Measurements from ENCODE around the gene EIF4G1. TPM values are rescaled to one million over a fixed set of nuclear protein-coding genes. Genes with fewer than 3 reads are reported as not detected.

Gene EIF4G1
- total and polyA plus RNA-seq, 2 of the 8 experiments (the other 6 are each of a cell fraction or from before 2014, with no cell fraction given) = 318 to 473 TPM

DNA sequence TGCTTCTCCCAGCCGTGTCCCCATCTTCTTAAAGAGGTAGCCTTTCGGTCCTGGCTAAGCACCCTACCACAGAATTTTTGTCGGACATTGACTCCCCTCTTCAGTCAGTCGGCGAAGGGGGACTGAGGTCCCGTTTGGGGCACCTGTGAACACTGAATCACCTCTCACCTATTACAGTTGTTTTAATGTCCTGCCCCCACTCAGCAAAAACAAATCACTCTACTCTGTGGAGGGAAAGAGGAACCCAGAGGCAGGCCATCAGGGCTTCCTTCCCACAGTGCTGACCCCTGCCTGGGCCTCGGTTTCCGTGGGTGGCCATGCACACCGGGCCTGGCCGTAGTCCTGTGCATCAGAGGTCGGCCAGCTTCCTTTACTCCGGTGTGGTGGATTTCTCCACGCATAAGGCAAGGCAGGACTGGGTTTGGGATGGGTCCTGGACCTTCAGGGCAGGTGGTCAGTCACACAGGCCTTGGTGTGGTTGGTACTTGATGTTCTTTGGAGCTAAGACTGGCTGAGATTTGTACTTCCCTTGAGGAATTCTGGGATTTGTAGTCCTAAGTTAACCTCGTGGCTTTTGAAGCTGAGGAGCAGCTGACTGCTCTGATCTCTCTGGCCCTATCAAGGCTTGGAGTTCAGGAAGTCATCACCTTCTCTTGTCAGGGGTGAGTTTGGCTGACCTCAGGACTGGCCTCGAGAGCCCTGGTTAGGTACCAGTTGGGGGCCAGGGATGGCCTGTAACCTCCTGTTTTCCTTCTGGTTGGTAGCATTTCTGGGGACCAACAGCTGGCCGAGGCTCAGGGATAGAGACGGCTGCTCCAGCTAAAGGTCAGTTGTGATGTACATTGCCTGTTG, 22.4 kb downstream of the EIF4G1 start:
- Histone ChIP-seq H3K27ac (ENCODE audit: low read depth, low read length) (peak overlapping the region; percentile 82), H2AFZ (ENCODE audit: low read length) (no peak overlapping the region), H2AK5ac (ENCODE audit: low read depth, low read length) (peak overlapping the region; percentile 78), H3K4me2 (ENCODE audit: insufficient read depth in 1 of 2, low read depth in 2 of 2, low read length in 2 of 2) (peak overlapping the region; percentile 91 to 98), H2BK5ac (ENCODE audit: low read depth, low read length) (peak overlapping the region; percentile 54), H4K8ac (ENCODE audit: extremely low read depth, insufficient read depth, low read length) (peak overlapping the region; percentile 41; the same call in 1 of the 2 replicates), H2BK120ac (replicated peaks; ENCODE audit: low read depth, low read length) (no peak overlapping the region), H2BK15ac (ENCODE audit: low read length) (peak overlapping the region; percentile 25; the same call in 1 of the 2 replicates), H3K79me1 (ENCODE audit: low read depth, low read length) (peaks cover 10% of the 10 kb centered on the region), H3K4ac (replicated peaks; ENCODE audit: insufficient read length, low read depth, low read length) (no peak overlapping the region), H3K23me2 (ENCODE audit: low read depth, low read length) (peaks cover 14% of the 10 kb centered on the region), H2BK12ac (ENCODE audit: low read depth, low read length) (peak overlapping the region; percentile 53; the same call in 1 of the 2 replicates), H3K79me2 (ENCODE audit: control insufficient read depth in 1 of 2, insufficient read depth in 2 of 2, low read length in 2 of 2) (peaks cover 0 to 2% of the 10 kb centered on the region in 2 experiments; a peak in 1 of 4 replicates), H3K14ac (ENCODE audit: insufficient read length) (no peak overlapping the region), H4K5ac (ENCODE audit: insufficient read length, low read depth, low read length) (no peak overlapping the region), H2BK20ac (ENCODE audit: low read length) (no peak overlapping the region), H3K9me3 (ENCODE audit: insufficient read depth in 2 of 2, low read depth in 1 of 2, low read length in 1 of 2) (no peaks in the 10 kb centered on the region), H3K27me3 (replicated peaks in 1 of 4; ENCODE audit: control insufficient read depth in 3 of 4, extremely low read depth in 1 of 4, insufficient read depth in 3 of 4, low read length in 3 of 4) (no peaks in the 10 kb centered on the region), H3K23ac (ENCODE audit: insufficient read length) (no peak overlapping the region), H3K4me1 (replicated peaks in 1 of 4; ENCODE audit: control insufficient read depth in 3 of 4, insufficient read depth in 4 of 4, low read length in 3 of 4) (peaks cover 5 to 27% (median 18%) of the 10 kb centered on the region in 4 experiments), H4K91ac (replicated peaks; ENCODE audit: insufficient read length, low read length) (peak overlapping the region; percentile 46), H3K56ac (replicated peaks; ENCODE audit: insufficient read length, low read depth, low read length) (no peak overlapping the region), H3K36me3 (ENCODE audit: control insufficient read depth in 2 of 4, insufficient read depth in 4 of 4, low read length in 3 of 4) (peaks cover 22 to 32% (median 30%) of the 10 kb centered on the region in 4 experiments), H3K4me3 (ENCODE audit: extremely low read depth in 1 of 4, insufficient read depth in 2 of 4, low read depth in 3 of 4, low read length in 4 of 4) (peak overlapping the region; percentile 76 to 83 (median 80)), H3K9ac (replicated peaks in 1 of 4; ENCODE audit: extremely low read depth in 1 of 4, low read depth in 3 of 4, low read length in 3 of 4) (peak overlapping the region; percentile 66 to 87 (median 80)), H3K18ac (ENCODE audit: extremely low read depth, low read length) (peak overlapping the region; percentile 83; the same call in 1 of the 2 replicates), H4K20me1 (replicated peaks in 1 of 2; ENCODE audit: control insufficient read depth in 1 of 2, insufficient read depth in 2 of 2, low read length in 2 of 2) (peaks cover 22 to 40% of the 10 kb centered on the region in 2 experiments)
- ChIA-PET POLR2A (ENCODE audit: partially characterized antibody) (interaction anchor here (0.8 to 3.6 kb wide), 17 partner anchors 8 to 204 kb away, joined by 3 to 30 read pairs (median 4); partner anchors contain the start of genes CAMK2N2 and EIF4G1), CTCF (ENCODE audit: partially characterized antibody) (interaction anchor here (0.8 to 3.6 kb wide), 12 partner anchors 9 to 204 kb away, joined by 3 to 16 read pairs (median 4); no protein-coding TSS in a partner anchor)
- peak in 1 of 2 experiments; percentile 54 for DNase-seq (ENCODE audit: low read depth in 1 of 2, low spot score in 2 of 2)
- TF ChIP-seq POLR2AphosphoS5 (IDR thresholded peaks at IDR 0.05; ENCODE audit: low read depth, low read length) (0 out of 2 replicates have a peak, but pooled peaks have one; percentile 34), KDM5A (IDR thresholded peaks at IDR 0.05; ENCODE audit: low read length) (no peak), SUZ12 (IDR thresholded peaks at IDR 0.05; ENCODE audit: low read length) (no peak), MAX (IDR thresholded peaks at IDR 0.05) (peak; percentile 38; the same call in 1 of the 2 replicates), SIX5 (IDR thresholded peaks at IDR 0.05; ENCODE audit: low read depth, low read length) (peak; percentile 41; the same call in 1 of the 2 replicates), SIN3A (conservative IDR thresholded peaks at IDR 0.05 in 1 of 2, IDR thresholded peaks at IDR 0.05 in 1 of 2; ENCODE audit: low read depth in 1 of 2, low read length in 2 of 2) (0 out of 4 replicates have a peak, but pooled peaks of 1 of the 2 experiments have one; percentile 38), CHD1 (IDR thresholded peaks at IDR 0.05; ENCODE audit: low read depth, low read length) (no peak), EP300 (IDR thresholded peaks at IDR 0.05; ENCODE audit: borderline replicate concordance in 1 of 2, low read depth in 2 of 2, low read length in 2 of 2) (no peak)
- peak; percentile 77 for FAIRE-seq
- 51% methylated on average over 17 of the region's 17 CpGs; no CpG with 5 or more reads in 1 of the 2 experiments for WGBS, 2 experiments (ENCODE audit: extremely low coverage in 1 of 2, insufficient coverage in 1 of 2, insufficient read length in 1 of 2, insufficient replicate concordance in 2 of 2, low coverage in 1 of 2, low lambda C conversion rate in 2 of 2, missing lambda C conversion rate in 1 of 2)

Data from H1 (cell line).